GM12872 (cell line): ENCODE data around the gene PCOLCE2.

Source experiments
- TF ChIP-seq, protein P1 (sequence below): IDR thresholded peaks from 3 replicates; pipeline ENCODE4 v1.5.1; 2011; ENCODE audit warnings: low read depth, mild to moderate bottlenecking, low read length, moderate library complexity; ENCODE audit not compliant: insufficient read depth

Gene PCOLCE2

DNA sequence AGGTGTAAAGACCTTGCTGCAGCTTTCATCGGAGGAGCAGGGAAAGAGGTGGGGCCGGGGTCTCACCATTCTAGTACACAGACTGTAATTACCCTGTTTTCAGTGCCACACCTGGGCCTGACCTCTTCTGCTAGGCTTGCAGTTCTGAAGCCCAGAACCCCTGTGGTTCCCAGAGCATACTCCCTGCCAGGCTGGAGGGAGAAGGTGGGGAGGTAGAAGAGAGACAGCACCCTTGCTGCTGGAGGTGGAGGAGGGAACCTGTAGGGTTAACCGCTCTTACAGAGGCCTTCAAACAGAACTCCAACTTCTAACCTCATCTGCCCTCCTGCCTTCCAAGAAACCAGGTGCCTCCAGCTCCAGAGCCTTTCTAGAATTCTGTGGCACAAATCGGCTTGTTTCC is 27.0 kb downstream of the PCOLCE2 start:
- TF ChIP-seq, protein P1, sequence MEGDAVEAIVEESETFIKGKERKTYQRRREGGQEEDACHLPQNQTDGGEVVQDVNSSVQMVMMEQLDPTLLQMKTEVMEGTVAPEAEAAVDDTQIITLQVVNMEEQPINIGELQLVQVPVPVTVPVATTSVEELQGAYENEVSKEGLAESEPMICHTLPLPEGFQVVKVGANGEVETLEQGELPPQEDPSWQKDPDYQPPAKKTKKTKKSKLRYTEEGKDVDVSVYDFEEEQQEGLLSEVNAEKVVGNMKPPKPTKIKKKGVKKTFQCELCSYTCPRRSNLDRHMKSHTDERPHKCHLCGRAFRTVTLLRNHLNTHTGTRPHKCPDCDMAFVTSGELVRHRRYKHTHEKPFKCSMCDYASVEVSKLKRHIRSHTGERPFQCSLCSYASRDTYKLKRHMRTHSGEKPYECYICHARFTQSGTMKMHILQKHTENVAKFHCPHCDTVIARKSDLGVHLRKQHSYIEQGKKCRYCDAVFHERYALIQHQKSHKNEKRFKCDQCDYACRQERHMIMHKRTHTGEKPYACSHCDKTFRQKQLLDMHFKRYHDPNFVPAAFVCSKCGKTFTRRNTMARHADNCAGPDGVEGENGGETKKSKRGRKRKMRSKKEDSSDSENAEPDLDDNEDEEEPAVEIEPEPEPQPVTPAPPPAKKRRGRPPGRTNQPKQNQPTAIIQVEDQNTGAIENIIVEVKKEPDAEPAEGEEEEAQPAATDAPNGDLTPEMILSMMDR = no peak

GRCh38 chr3:142858043-142858442 is 30.8 kb downstream of the PCOLCE2 start:
- TF ChIP-seq, protein P1 = no peak

GRCh38 chr3:142857056-142857455 is 31.8 kb downstream of the PCOLCE2 start:
- TF ChIP-seq, protein P1 = no peak

DNA sequence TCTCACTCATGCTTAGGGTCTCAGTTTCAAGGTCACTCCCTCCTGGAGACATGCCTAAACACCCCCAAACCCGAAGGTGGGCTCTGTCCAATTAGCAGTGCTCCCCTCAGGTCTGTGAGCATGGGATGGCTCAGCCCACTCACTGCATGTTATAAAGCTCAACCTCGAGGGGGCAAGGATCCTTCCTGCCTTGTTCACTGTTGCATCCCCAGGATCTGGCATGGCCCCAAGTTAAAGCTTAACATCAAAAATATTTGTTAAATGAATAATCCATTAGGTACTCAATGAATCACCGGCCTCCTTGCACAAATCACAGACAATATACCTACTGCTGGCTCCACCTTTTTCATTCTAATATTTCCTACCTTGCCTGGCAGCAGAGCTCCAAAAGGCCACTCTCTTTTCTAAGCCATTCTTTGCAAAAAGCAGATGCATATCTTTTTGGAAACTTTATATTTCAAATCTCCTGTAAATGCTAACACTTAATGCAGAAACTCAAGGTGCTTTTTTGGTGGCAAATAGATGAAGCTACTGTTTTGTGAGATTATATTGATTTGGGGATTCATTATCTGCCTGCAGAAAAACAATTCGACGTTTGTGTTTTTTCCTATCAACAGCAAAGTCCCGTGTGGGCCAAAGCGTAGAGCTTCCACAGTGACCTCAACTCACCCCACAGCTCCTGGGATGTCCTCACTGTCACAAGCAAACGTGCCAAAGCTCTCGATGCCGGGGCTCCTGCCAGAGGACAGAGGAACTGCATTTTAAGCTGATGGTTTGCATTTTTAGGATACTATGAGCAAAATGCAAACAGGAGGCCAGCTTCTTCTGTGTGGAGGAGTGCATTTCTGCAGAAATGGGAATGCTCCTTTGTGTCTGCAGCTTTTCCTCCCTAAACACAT is 35.4 kb downstream of the PCOLCE2 start:
- TF ChIP-seq, protein P1 = no peak

DNA sequence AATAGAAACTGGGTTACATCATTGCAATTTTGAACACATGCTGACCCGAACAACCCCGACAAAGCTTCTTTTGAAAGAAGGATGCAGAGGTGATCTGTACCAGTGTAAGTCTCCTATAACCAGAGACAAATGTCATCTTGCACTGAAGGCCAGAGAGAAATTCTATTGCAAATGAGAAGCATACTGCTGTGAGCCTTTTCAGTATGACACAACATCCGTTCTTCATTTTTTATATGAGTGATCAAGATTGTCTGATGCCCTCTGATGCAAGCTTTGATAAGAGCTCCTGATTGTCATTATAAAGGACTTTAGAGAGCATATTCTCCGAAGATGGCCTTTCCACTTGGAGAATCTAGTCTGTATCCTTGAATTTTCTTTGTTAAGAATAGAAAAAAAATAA is 36.9 kb downstream of the PCOLCE2 start:
- TF ChIP-seq, protein P1 = no peak

DNA sequence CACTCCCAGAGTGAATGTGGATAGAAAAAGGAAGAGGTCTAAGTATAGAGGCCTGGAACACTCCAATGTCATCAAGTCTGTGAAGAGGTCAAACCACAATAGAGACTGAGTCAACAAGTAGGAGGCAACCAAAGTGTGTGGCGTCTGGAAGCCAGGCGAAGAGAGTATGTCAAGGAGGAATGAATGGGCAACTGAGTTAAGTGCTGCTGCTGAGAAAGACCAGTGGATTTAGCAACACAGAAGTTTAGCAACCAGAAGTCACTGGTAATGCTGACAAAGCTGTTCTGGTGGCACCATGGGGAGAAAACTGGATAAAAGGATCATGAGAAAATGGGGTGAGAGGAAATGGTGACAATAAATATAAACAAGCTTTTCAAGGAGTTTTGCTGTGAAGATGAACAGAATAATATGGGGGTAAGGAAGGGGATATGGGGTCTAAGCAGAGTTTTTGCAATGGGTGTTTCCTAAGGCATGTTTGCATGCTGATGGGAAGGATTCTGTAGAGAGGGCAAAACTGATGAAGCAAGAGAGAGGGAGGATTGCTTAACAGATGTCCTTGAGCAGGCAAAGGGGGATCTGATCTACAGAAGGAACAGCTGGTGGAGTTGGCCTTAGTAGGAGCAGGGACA is 38.4 kb downstream of the PCOLCE2 start:
- TF ChIP-seq, protein P1 = no peak

- TF ChIP-seq, protein P1 = no peak
Measured at GRCh38 chr3:142849148-142849547, 39.7 kb downstream of the PCOLCE2 start.
